NCI-H345 (cell line): Measurements from ENCODE around the gene BUD23.
"Not testable (repeated sequence)": the region's sequence is repeated elsewhere in the genome, so short reads cannot be mapped to it uniquely, and the experiment has no call there.

ENCODE experiments used
- DNase-seq: peaks from one replicate; lab custom pipeline; 2025; lab: John Stamatoyannopoulos, UW

Gene BUD23

DNA sequence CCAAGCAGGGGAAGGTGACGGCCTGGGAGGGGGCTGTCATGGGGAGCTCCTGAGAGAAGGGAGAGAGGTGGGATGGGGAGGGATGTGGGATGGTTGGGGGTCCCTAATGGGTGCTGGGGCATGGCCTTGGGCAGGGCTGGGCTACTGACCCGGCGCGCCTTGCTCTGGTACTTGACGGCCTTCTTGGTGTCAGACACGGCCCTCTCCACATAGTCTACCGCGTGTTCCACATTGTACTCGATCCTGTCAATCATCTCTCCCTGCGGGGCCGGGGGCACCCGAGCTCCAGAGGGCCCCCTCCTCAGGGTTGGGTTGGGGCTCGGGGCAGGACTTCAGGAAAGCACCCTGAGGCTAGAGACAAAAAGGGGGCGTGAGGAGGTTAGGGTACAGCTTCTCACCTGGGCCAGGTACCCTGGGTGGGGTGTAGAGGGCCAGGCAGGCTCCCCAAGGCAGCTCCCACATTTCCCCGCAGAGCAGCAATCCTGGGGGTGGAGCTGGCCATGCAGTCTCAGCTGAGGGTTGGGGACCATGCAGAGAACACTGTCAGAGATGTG is 17.3 kb downstream of the BUD23 start:
- no peak for DNase-seq

DNA sequence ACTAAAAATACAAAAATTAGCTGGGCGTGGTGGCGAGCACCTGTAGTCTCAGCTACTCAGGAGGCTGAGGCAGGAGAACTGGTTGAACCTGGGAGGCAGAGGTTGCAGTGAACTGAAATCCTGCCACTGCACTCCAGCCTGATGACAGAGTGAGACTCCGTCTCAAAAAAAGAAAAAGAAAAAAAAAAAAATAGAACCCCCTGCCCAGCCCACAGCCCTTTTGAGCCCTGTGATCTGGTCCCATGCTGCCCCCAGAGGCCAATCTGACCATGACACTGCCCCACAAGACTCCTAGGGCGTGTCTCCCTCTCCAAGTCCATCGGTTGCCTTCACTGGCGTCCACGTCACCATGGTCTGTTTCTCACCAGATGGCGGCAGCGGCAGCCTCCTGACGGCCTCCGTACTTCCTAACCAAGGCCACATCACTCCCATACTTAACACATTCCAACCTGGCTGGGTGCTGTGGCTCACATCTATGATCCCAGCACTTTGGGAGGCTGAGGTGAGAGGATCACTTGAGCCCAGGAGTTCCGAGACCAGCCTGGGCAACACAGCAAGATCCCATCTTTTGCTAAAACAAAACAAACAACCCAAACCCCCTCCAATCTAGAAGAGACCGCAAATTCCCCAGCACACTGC is 18.1 kb downstream of the BUD23 start:
- DNase-seq = no peak

DNA sequence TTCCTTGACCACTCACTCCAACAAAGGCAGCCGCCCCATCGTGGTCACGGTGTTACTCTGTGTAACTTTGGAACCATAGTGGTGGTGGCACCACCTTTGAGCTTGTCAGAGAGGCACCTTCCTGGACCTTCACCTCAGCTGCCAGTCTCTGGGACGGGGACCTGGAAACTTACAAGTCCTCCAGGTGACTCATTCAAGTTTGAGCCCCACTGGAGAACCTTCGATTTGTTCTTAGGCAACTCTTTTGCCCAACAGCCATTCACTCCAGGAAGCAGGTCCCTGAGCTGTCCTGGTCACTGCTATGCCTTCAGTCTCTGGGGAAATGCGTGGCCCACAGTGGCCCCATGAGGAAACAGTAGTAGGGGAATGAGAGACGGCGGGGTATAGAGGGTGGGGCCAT is 18.8 kb downstream of the BUD23 start:
- no peak for DNase-seq

DNA sequence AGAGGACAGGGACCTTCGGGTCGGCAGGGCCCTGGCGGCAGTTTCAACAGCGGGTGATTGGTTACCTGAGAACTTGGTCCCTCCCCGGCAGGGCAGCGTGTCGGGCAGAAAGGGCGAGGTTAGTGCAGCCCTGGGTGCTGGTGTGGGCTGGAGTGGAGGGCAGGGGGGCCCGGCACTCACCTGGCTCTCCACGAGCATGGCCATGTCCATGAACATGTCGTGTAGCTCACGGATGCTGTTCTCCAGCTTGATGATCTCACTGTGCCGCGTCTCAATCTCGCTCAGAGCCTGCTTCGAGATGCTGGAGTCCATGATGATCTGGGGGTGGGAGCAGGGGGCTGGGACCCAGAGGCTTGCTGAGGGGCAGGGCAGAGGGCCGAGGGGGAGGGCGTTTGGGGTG is 19.3 kb downstream of the BUD23 start:
- no peak for DNase-seq

DNA sequence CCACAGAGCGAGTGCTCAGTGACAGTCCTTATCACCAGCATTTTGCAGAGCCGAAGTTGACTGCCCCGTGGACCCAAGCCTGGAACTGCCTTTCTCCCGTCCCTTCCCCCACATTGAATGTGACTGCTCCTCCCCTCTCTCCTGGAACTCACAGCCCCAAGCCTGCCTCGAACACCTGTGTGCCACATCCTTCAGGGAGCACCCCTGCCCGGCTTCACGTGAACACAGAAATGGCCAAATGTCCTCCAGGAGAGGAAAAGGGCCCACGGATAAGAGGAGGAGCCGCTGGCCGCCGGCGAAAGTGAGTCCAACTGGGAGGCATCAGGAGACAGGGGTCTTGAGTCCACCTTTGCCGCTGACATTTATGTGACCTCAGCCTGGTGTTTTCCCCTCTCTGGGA is 19.8 kb downstream of the BUD23 start:
- no peak for DNase-seq

DNA sequence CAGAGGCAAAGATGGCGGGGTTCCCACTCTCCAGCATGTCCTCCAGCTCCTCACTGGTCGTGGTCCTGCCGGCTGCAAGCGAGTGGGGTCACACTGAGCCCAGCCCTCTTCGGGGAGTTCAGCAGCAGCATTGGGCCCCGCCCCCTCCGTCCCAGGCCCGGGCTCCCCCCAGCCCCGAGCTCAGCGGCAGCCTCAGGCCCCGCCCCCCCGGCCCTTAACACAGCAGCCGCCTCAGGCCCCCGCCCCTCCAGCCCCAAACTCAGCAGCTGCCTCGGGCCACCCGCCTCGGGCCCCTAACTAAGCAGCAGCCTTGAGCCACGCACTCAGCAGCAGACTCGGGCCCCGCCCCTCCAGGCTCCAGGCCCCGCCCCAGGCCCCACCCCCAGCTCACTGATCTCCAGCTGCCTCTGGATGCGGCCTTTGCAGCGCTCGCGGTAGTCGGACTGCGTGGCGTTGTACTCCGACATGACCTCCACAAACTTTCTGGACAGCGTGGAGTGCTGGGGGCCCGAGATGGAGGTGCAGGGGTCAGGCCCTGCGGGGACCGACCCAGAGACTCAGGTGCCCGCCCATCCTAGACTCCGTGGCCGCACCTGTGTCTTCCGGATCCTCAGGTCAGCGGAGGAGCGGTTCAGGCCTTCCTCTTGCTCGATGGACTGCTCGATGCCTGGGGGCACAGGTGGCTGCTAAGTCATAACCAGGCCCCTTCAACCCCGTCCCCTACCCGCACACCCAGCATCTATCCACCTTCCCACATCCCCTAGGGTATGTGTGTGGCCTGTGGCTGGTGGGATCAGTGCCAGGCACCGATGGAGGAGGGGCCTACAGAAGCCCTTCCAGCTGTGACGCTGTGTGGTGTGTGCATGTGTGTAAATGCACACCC is 20.6 kb downstream of the BUD23 start:
- DNase-seq = no peak

DNA sequence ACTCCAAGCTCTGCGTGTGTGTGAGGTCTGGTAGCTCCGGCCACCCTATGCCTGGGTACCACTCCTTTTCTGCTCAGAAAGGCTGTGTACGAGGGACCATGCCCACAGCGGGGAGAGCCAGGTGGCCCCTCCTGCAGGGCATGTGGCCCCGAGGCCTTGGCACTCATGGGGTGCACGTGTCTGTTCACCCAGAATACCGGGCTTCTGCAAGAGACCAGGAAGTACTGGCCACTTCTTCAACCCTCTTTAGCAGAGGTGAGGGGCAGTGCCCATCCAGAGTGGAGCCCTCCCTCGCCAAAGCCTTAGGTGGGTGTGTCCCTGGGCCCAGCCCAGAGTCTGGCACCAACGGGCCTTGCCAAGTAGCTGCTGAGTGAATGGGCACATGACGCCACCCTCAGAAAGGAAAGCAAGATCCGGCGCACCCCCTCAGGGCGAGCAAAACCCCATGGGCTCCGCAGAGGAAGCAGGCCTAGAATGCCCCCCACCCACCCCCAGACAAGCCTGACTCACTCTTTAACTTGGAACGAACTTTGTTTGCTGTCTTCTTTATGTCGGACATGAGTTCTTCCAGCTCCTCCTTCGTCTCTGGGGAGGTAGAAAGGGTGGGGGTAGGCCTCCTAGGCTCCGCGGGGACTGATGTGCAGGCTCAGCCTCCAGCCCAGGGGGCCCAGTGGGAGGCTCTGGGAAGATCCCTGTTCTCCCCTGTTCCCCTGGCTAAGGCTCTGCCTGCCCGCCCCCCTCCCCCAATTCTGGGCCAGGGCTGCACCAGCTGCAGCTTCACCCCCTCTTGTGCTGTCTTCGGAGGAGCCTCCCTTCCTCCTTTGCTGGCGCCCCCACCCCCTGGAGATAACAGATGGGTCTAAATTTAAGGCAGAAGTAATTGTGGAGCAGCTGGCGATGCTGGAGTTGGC is 21.5 kb downstream of the BUD23 start:
- no peak for DNase-seq

DNA sequence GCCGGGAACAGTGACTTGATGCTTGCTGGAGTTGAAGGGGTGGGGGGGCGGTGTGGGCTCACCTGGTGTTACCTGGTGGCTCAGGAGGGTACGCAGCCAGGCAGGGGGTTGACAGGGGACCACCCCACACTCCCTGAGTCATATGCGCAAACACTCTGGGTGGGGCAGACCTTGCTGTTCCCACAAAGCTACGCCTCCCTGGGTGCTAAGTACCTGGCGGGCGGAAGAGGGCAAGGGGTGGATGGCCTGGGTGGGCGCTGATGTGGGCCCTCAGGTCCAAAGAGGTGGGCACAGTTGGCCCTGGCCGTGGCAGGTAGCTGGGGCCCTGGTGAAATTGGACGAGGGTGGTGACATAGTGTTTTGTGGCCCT is 22.1 kb downstream of the BUD23 start:
- DNase-seq = no peak

DNA sequence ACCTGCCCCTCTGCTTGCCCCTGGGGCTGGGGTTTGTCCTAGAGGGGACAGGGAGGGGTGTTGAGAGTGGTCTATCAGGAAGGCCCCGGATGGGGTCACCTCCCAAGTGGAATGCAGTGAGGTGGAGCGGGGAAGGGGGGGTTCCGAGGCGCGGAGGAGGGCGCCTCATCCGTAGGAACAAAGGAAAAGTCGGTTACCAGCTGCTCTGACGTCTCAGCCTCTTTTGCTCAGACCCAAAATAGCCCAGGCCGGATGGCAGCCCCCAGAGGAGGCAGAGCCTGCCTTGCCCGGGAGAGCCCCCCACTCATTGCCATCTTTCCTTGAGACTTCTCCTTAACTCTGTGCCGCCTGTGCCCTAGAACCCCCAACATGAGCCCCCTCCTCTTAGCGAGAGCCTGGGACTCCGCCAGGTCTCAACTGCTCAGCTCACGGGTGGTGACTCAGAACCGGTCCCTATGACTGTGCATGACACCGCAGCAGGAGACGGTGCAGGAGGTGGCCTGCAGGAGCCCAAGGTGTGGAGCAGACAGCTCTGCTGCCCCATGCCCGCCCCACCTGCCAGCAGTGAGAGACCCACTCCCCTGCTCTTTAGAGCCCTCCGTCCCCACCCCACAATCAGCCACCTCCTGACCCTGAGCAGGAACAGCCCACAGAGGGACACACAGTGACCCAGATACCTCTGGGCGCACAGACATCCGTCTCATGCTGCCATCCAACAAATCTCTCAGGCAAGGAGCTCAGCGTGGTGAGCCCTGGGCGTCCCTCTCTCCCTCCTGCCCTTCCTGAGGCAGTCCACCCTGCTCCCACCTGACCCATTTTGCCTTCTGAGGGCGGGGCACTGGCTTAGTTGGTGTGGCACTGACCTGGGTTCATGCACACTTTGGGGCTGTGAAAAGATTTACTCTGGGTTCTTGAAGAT is 23.0 kb downstream of the BUD23 start:
- DNase-seq = no peak

DNA sequence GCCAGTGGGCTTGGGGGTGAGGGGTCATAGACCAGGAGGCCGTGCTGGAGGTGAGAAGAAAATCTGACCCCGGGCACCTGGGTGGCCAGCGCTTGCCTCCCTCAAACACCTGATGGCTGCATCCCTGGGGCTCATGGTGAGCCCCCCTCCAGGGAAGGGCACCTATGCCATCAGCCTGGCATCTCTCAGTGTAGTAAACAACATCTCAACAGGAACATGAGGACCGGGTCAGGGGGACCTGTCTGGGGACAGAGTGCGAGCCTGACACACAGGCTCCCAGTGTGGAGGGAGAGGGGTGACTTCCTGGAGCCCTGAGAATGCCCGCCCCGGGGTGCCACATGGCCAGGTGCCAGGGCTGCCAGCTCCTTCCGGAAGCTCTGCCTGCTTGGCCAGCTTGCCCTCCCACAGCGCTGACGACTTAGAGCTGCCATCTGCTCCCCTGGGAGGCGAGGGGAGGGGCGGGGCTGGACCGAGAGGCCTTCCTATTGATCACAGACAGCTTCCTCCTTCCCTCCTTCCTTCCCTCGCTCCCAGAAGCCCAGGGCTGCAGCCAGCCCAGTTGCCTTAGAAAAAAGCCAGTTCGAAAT is 23.7 kb downstream of the BUD23 start:
- peak; percentile 76 for DNase-seq

DNA sequence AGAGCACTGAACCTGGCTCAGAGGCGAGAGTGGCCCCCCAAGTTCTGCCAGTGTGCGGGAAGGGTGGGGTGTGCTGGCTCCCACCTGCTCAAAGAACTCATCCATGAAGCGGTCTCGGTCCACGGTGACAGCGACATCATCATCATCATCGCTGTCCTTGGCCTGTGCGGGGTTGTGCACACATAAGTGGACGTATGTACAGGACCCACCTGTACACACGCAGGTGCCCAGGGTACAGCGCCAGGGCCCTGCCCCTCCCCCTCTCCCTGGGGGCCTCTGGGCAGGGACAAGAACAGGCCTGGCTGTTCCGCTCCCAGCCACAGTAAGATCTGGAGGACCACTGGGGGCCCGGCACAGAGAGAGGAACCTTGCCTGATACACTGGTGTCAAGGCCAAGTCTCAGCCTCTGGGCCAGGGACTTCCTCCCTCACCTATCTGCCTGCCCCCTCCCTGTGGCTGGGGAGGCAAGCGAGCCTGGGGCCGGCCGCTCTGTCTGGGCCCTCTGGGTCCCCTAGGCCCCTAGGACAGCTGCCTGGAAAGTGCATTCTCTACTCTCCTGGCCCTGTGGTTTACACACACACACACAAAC is 25.7 kb downstream of the BUD23 start:
- DNase-seq = no peak

DNA sequence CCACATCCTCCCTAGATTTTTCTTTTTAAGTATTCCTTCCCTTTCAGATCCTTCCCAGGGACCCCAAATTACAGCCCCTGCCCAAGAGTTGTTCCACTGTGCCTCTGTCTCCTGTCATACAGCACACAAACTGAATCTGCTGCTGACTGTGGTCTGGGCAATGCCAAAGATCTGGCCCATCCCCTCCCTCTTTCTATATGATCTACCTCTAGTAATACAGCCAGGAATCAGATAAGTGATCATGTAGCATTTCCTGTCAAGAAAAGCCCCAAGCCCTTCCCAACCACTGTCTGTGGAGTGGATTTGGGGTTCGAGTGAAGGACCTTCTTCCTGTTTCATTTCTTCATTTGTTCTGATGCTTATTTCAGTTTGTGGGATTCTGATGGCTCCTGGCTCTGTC is 29.4 kb downstream of the BUD23 start:
- DNase-seq = no peak

DNA sequence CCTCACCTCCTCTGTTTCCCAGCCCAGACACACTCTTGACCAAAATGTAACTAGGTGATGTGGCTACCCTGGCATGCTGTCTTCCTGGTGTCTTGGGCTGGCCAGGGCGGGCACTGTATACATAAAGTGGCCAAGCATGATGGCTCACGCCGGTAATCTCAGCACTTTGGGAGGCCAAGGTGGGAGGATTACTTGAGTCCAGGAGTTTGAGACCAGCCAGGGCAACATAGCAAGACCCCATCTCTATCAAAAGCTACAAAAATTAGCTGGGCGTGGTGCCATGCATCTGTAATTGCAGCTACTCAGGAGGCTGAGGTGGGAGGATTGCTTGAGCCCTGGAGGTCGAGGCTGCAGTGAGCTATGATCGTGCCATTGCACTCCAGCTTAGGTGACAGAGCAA is 29.9 kb downstream of the BUD23 start:
- DNase-seq = not testable (repeated sequence)

DNA sequence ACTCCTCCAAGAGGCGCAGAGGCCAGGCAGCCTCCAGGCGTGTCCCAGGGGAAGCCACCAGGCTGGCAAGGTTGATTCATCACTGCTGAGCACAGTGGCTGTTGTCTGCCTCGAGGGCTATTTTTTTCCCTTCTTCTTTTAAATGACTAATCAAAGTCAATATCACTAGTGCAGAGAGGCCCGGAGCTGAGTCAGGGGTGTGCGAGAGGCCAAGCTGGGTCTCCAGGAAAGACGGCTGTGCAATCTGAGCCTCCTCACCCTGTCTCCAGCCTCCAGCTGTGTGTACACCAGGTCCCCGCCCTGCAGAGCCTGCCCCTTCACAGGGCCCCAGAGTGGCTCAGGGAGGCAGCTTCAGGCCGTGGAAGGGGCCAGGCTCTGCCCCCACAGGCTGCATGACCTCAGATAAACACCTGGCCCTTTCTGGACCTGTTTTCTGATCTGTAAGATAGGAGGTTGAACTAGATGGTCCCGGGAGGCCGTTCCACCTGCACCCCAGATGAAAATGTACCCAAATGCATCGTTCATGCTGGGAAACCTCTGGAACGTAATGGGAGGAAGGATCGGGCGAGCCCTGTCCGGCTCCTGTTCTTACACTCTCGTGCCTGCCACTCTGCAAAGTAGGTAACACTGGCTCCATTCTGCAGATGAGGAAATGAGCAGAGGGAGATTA is 32.4 kb downstream of the BUD23 start:
- DNase-seq = peak; percentile 80

DNA sequence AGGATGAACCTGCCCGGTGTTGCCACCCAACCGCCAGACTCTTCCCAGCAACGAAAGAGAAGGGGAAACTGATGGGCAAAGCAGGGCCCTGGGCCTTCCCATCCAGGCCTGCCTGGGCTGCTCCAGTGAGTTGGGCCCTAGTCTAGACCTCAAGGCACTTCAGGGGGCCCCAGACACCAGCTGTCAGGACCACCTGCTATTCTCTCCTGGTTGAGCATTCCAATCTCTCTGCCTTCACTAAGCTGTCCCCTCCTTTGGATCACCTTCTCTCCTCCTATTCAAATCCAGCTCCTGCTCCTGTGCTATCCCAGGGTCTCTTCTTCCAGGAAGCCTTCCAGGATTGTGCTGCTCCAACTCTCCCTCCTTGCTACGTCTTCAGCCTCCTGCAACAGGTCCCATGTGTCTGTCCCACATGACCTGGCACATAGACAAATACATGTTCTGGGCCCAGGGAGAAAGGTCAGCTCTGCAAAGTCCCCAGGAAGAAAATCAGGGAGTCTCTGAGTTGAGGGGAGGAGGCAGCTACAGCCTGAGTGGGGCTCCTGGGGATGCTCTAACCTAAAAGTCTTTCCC is 33.0 kb downstream of the BUD23 start:
- no peak for DNase-seq

DNA sequence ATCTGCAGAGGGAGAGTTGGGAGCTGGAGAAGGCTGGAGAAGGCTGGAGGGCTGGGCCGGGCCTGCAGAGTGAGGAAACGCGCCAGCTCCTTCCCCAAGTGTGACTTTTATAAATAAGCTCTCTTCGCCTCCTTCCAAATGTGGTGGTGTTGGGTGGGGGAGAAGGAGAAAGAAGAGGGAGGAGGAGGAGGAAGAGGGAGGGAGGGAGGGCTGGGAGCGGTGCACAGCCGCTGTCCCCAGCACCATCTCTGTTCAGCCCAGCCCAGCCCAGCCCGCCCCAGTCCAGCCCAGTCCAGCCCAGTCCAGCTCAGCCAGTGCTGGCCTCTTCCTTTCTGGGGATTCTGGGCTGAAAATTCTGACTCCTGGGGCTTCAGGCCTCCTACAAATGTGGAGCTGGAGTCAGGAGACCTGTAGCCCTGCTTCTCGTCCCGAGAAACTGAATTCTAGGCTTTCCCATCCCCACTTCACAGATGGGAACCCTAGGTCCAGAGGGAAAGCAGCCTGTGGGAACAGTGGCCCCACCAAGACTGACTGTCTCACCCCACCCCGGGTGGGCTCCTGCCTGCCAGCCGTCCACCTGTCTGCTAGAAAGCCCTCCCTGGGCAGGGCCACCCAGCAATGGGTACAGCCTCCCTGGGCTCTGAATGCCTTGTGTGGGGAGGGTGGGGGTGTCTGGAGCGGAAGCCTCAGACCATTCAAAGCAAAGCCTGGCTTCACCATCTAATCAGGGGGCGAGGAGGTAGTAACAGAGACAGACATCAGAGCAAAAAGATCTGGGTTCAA is 33.8 kb downstream of the BUD23 start:
- no peak for DNase-seq

DNA sequence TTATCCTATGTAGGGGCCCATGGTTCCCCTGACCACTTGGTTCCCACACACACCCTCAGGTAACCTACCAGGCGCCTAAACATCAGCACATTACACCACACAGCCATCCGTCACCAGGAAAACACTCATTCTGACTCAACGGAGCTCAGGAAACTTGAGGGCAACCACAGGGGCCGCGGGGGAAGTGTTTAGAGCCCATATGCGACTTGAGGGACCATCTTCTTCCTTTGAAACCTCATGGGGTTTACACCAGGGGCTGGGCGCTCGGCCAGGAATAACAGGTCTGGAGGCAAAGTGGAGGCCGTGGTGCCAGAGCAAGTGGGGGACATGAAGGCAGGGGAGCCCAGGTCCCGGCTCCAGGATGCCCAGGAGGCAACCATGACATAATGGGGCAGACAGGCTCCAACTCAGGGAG is 34.6 kb downstream of the BUD23 start:
- no peak for DNase-seq

DNA sequence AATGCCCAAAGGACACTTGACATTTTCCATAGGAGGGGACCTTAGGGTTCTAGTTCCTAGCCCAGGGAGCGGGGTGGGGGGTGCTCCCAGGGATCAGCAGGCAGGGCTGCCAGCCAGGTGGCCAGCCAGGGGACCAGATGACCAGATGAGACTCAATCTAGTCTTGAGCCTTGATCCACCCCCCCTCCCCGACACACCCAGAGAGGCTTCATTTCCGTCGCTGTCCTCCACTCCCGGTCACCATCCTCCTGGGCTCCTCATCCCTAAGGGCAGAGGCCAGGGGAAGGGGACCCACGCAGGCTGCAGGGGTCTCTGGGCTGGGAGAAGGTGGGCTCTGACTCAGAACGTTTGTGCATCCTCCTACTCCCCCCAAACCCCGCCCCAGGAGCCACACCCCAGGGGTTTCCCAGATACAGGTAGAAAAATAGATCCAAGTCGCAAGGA is 35.1 kb downstream of the BUD23 start:
- DNase-seq = no peak
